Ecto neural progenitor cell (in vitro differentiated cells): ENCODE results near the gene MBL2.

Experiments used
- DNase-seq: peaks from one replicate; pipeline ENCODE4 v3.0.0-alpha.2; 2018; ENCODE audit warnings: low spot score

Gene MBL2

DNA sequence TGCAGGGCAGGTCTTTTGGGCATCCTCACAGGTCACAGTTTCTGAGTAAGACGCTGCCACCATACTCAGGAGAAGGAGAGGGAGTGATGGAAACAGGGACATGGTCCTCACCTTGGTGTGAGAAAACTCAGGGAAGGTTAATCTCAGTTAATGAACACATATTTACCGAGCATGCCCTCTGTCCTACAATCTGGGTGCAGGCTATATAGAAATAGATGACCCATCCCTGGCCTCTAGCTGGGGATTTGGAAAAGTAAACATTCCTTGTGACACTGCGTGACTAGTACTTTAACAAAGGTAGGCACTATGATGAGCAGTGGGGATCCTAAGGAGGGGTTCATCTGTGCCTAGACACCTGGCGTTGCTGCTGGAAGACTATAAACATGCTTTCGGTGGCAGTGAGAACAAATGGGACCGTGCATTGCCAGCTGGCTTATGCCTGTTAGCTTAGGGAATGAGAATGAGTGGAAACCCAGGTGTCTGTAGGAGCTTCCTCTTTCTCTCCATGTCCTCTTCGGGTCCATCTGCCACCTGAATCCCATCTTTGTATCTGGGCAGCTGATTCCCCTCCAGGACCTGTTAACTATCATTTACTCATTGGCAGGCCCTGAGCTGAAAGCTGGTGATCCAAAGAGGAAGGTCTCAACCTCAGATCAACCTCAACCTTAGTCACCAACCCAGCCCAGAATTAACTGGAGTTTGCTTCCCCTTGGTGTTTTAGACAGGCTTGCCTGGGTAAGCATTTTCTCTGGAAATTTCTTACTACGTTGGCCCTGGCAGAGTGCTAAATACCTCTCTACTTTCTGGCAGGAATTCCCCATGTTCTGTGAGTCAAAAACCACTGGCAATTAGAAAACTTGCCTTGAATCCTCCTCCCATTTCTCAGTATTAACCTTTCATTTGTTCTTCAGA lies 794 bp downstream of the MBL2 start:
- no peak for DNase-seq

DNA sequence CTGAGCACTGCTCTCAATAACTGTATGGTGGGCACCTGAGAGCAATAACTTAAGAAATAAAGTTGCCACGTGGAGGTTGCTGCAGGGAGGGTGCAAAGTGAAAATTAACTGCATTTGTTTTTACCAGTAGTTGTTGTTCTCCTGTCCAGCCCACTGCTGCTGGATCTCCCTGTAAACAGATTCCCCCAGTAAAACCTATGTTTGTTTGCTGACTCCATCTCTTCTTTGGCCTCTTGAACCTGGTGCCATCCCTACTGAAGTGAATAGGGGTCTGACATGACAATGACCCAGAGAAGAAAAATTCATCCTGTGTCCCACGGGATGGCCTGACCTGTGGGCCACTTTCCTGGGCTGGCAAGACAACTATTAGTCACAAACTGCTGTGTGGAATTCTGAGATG lies 1.7 kb downstream of the MBL2 start:
- no peak for DNase-seq

DNA sequence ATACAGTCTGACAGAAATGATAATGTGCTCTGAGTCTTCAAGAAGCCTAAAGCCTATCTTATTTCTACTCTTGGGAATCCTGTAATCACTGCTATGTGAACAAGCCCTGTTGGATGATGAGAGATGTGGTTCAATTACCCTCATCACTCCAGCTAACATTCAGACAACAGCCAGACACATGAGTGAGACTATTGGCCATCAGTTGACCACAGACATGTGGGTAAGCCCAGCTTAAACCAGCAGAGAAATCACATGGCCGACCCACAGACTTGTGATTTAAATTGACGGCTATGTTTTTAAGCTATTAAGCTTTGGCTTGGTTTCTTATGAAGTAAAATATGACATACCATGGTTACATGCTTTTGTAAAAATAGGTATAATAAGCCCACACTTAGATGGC lies 2.6 kb downstream of the MBL2 start:
- no peak for DNase-seq

DNA sequence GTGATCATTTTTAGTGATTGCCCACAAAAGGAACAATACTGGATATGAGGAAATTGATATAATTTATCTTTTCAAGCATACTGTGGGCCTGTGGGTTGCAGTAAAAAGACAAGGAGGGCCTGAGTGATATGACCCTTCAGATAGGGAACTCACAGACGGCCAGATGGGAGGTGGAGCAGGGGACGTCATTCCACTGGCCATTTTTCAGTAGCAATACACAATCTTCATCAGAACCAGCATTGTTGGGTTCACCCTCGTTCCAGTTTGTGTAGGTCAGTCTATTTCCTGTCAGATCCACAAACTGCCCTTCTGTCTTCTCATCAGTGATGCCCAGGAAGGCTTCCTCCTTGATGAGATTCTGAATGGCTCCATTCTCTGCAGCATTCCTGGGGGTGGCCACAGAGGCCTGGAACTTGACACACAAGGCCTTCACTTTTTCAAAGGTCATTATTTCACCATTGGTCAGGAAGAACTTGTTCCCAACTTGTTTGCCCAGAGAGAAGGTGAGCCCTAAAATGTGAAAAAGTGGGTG lies 4.5 kb downstream of the MBL2 start:
- no peak for DNase-seq

GRCh38 chr10:52762088-52762487 lies 10.5 kb downstream of the MBL2 start:
- peak; percentile 16 for DNase-seq

GRCh38 chr10:52759154-52759553 lies 13.4 kb downstream of the MBL2 start:
- DNase-seq, result peak; percentile 20

- DNase-seq, result peak; percentile 11
These were observed 14.2 kb downstream of the MBL2 start for GRCh38 chr10:52758406-52758805.

GRCh38 chr10:52757773-52758172 lies 14.8 kb downstream of the MBL2 start:
- no peak for DNase-seq

DNA sequence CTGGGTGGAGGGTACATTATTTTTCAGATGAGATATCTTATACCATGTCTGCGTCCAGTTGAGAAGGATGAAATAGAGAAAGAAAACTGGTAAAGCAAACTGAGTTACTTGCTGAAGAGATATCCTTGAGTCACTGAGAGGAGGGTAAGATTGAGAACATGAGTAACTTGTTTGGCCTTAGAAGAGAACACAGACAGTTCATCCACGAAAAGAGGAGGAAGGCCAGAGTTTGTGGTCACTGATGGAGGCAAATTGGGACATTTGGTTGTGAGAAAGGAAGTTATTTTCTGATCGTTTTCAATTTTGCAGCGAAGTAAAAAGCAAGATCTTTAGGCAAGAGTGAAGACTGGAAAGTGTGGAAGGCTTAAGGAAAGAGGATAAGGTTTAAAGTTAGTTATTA lies 15.6 kb downstream of the MBL2 start:
- no peak for DNase-seq

DNA sequence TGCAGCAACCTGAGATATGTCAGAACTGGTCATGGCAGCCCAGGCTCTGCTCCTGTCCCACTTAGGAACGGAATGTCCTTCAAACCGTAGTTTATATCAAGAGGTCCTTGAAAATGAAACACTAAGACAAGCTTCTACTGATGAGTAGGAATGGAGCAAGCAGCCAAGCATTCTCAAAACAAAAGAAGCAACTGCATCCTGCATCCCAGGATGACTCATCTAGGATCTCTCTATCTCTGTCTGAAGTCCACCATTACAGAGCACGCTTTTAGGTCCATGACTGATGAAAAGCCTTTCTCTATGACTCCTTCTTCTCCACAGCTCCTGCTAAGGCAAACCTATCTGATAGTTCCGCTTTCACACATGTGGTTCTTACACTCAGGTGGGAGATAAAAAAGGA lies 16.3 kb downstream of the MBL2 start:
- DNase-seq, result no peak

GRCh38 chr10:52755297-52756062 lies 17.1 kb downstream of the MBL2 start:
- DNase-seq, result no peak

DNA sequence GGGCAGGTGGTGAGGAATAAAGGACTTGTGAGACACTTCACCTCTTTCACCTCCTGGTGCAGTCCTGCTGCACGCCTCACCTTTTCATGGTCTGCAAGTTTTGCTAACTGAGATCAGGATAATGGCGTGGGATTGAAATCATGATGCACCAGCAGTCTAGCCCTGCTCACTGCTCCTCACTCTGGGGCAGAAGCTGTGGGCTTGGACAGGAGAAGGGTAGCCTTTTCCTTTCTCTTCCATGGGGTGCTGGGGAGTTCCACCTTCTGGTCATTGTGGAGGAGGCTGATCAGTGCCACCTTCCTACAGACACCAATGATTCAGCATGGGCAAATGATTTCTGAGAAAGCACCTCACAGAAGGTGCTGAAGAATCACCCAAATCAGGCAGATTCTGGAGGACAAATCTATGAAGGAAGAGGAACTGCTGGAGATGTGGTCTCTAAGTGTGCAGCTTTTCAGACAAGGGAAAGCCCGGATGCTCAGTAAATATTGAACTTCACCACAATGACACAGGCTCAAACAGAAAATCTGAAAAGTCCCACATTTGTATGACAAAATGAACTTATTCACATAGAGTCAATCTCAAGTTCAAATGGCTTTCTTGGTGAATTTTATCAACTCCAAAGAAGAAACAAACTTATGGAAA lies 19.7 kb downstream of the MBL2 start:
- DNase-seq, result no peak

DNA sequence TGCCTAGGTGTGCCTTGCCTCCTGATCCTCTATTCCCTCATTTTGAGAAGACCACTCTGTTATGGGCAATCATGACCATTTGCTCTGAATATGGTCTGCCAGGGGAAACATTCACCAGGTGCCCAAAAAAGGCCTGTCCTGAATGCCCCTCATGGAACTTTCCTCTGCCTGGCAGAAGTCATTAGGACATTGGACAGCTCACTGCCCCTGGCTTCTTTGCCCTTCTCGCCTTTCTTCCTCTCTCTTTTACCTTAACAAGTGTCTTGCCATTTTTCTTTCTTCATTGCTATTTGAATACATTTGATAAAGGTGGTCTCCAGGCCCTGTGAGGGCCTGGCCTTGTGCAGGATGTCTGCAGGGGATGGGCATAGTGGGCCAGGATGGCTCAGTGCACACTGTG lies 20.3 kb downstream of the MBL2 start:
- no peak for DNase-seq

DNA sequence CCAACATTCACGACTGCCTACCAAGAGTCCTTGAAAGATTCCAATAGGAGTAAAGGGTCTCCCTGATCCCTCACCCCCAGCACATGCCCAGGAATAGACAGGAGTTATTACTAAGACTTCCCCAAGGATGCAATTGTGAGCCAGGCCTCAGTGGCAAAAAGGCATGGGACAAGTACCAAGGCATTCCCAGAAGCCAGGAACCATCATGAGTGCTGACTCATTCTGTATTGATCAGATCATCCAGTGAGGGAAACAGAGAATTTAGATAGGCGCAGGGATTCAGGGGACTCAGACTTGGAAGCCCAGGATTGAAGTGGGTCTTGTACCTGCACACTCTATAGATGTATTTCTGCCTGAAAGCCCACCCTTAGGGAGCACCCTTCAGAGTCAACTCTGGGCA lies 21.2 kb downstream of the MBL2 start:
- DNase-seq, result no peak

DNA sequence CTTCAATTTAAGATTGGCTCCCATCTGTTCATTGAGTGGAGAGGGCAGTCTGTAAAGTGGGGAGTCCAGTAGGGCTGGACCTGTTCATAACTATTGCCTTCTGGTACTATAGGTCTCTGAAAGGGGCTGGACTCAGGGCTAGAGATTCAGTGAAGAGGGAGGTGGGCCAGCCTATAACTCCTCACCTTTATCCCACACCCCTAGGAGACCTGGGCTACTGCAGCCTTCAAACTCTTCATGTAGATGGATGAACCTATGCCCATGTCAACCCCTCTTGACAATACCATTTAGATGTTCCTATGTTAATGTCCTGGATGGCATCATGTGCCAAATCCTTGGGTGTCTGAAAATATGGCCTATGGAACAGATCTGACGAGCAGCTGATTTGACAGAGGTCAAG lies 22.0 kb downstream of the MBL2 start:
- DNase-seq, result no peak

DNA sequence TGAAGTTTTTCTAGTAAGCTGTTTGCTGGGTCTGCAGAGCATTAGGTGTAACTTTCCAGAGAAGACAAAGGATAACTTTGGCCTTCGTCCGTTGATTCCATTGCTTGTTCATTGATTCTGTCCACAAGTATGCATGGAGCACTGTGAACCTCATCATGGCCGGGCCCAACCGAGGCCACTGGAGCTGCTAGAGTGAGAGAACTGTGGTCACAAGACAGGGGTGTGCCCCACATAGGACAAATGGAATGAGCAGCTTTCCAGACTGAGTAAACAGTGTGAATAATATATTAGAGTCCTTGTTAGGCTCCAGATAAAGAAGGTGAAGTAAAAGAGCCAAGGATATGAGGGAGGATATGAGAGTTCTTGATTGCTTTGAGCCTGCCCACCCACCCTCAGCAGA lies 24.9 kb downstream of the MBL2 start:
- DNase-seq, result no peak

DNA sequence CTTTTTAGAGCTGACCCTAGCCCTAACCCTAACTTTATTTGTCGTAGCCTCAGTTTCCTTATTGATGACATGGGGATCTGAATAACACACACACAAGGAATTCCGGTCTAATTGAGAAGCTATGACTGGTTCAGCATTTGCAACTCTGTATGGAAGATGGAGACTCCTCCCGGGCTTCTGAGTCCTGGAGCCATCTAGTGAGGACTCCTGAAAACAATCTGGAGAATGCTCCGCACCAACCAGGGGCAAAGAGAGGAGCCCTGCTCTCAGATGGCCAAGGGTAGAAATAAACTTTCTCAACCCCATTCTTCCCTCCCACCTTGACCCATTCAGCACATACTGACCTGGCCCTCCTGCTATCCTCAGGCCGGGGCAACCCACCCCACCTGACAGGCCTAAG lies 26.4 kb downstream of the MBL2 start:
- no peak for DNase-seq

- DNase-seq, result no peak
These were observed 28.4 kb downstream of the MBL2 start for GRCh38 chr10:52744057-52744805.

DNA sequence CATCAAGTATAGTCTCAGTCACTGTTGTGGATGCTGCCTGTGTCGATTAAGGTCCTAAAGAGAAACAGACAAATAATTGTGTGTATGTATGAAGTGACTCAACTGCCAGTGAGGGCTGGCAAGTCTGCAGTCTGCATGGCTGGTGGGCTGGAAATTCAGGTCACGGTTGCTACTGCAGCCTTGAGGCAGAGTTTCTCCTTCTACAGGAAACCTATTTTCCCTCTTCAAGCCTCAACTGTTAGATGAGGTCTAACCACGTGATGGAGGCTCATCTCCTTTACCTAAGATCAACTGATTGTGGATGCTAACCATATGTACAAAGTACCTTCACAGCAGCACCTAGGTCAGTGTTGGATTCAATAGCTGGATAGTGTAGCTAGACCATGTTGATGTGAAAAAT lies 29.9 kb downstream of the MBL2 start:
- no peak for DNase-seq

DNA sequence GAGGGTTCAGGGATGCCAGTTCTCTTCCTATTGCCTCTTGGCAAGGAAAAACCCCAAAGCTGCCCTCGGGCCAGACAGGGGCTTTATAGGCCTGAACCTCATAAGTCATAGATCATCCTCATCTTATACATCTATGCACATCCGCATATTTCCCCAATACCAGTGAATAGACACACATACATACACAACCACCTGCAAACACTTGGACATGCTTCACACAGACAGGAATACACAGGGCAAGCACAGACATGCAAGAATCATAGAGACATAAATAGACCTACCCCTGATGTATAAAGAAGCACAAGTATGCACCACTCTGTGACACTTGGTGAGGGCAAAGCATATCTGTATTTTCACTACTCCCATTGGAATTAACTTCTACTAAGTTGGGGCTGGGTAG lies 30.7 kb downstream of the MBL2 start:
- no peak for DNase-seq

DNA sequence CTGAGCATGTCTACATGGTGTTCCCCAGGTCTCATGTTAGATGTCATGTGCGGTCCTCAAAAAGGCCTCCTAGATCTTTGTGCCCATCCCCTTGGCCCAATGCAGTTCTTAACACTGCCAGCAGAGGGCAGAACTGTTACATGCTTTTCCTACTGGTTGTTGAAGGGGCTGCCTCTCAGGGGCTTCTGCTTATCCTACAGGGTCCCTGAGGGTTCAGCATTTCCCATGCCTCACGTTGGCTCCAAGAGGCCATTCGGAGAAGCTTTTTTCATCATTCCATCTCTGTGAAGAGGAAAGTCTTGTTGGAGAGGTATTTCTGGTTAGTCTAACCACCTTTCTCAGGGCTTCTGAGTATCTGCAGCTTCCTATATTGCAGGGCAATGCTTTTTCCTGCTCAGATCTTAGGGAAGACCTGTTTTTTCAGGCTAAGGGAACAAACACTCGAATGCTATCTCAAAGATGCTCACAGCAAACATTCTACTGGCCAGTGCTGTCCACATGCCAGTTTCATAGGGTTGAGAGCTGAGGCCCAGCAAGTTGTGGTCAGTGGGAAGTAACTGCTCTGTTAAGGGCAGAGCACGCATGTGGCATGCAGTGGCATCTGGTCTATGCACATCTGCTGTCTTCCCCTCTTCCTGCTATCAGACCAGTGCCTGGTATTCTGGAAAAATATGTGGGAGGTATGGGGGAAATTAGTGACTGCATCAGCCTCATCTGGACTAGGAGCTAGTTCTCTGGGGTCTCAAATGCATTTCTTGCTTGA lies 31.5 kb downstream of the MBL2 start:
- DNase-seq, result peak; percentile 81
